ENCODE measurements around the gene UBE2V1.
A peak's percentile ranks its signal among the peaks of the same experiment; 100 is the strongest.
"Not testable (repeated sequence)": the region's sequence is repeated elsewhere in the genome, so short reads cannot be mapped to it uniquely, and the experiment has no call there.

UBE2V1 gene

GRCh38 chr20:50137702-50138101 is 24.8 kb upstream of the UBE2V1 start:
- DNase-seq (ENCODE audit: low read depth, low spot score): not testable (repeated sequence)

GRCh38 chr20:50136822-50137599 is 24.1 kb upstream of the UBE2V1 start:
- no peak for DNase-seq (ENCODE audit: low read depth, low spot score)

DNA sequence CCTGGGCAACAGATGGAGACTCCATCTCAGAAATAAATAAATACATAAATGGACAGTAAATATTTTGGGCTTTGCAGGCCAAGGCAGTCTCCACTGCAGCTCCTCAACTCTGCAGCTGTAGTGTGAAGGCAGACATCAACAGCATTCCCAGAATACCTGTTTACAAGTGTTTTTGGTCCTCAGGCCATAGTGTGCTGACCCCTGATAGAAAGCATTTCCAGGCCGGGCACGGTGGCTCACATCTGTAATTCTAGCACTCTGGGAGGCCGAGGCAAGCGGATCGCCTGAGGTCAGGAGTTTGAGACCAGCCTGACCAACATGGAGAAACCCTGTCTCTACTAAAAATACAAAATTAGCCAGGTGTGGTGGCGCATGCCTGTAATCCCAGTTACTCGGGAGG is 22.2 kb upstream of the UBE2V1 start:
- not testable (repeated sequence) for DNase-seq (ENCODE audit: low read depth, low spot score)

DNA sequence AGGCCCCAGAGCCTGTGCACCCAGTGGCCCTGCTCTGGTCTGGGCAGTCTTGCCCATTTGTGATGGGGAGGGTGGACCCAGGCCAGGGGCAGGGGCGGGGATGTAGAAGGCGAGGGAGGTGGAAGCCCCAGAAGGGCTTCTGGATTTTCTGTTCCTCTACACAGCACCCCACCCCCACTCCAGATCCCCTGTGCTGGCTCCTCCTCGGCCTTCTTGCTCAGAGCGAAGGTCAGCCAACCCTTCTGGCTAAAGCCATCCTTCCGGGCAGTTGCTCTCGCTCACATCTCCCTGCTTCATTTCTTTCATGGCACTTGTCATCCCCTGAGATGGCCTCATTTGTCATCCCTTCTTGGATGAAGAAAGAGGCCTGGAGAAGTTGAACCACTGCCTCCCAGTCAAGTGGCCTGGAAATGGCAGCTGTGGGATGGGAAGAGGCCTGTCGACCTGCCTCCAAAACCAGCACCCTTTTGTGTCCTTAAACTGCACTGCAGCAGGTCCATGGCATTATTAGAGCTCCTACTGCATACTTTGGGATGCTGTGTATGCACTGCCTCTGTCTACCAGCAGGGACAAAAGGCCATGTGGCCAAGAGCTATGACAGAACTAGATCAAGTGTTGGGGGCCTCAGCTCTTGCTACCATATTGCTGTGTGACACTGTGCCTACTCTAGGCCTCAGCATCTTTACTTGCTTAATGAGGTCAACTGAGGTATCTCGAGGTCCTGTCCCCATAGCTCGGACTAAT is 20.7 kb upstream of the UBE2V1 start:
- DNase-seq (ENCODE audit: low read depth, low spot score): no peak

DNA sequence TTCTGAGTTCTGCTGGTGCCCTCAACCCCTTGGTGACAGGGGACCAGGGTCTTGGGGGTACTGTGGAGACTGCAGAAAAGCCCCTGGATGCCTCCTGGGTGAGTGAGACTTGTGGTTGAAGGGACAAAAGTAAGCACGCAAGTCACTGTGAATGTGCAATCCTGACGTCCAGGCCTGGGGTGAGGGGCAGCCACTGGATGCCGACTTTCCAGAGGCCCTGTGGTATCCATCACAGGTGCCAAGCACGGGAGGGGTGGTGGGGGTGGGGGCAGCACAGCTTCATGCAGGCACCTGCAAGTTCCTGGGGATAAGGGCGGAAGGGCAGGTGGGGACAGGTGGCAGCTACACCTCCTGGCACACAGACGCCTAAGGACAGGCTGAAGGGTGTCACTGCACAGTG is 20.1 kb upstream of the UBE2V1 start:
- DNase-seq (ENCODE audit: low read depth, low spot score): no peak

GRCh38 chr20:50130995-50131394 is 18.0 kb upstream of the UBE2V1 start:
- DNase-seq (ENCODE audit: low read depth, low spot score): no peak

- no peak for DNase-seq (ENCODE audit: low read depth, low spot score)
These were observed 17.4 kb upstream of the UBE2V1 start for GRCh38 chr20:50130356-50130723.

GRCh38 chr20:50129662-50130355 is 16.9 kb upstream of the UBE2V1 start:
- DNase-seq (ENCODE audit: low read depth, low spot score): no peak

DNA sequence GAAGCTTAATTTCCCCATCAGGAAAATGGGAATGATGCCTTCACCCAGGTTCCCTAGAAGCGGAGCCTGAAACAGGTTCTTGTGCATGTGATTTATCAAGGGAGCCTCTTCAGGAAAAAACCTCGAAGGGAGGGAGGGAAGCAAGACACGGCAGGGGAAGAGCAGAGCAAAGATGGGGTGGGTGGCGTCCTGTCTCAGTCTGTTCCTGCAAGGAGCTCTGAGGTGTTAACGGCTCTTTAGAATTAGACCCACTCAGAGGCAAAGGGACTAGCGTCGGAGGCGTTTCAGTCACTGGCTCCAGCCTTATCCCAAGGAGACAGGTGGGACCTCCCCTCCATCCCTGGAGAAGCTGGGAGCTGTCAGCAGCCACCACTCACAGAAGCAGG is 15.6 kb upstream of the UBE2V1 start:
- no peak for DNase-seq (ENCODE audit: low read depth, low spot score)

DNA sequence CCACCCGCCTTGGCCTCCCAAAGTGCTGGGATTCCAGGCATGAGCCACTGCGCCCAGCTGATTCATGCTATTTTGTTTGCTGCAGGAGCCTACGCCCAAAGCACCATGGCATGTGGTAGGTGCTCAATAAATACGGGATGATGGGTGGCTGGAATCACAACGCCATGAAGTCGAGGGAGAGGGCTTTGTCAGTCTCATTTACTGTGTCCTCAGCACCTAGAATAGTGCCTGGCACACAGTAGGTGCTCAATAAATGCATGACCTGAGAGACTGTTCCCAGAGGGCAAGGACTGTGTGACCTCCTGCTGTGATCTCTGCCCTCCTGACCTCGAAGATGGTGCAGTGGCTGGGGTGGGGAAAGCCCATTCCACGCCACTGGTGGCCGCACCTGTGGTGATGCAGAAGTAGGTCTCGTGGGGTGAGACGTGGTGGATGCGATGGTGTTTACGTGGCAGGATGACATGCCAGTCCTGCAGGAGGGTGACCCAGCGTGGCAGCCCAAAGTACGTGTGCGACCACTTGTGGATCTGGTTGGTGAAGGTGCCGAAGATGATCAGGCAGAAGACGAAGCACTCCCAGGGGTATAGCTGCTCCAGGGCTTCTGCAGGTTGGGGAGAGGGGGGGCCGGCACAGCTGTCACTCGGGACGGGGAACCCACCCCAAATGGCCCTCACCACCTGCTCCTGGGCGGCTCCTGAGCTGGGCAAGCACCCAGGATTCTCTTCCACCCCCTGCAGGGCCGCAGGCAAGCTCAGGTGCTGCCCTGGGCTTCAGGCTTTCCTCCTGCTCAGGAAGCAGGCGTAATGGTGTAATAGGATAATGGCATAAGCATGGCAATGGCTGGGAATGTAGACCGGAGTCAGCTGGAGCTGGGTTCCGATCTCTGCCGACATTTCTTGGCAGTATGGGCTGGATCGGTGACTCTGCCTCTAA is 14.9 kb upstream of the UBE2V1 start:
- no peak for DNase-seq (ENCODE audit: low read depth, low spot score)

- DNase-seq (ENCODE audit: low read depth, low spot score): no peak
These were observed 13.7 kb upstream of the UBE2V1 start for GRCh38 chr20:50126662-50127061.

DNA sequence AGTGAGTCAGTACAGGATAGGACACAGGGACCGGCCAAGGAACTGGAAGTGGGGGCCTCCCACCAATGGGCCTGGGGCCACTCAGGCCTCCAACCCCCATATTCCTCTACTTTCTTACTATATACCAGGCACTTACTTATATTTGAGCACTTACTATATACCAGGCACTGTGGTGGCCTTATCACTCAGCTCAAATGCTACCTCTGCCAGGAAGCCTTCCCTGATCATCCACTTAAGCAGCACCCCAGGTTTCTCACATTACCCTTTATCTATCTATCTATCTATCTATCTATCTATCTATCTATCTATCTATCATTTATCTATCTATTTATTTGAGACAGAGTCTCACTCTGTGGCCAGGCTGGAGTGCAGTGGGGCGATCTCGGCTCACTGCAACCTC is 12.3 kb upstream of the UBE2V1 start:
- DNase-seq (ENCODE audit: low read depth, low spot score): no peak

DNA sequence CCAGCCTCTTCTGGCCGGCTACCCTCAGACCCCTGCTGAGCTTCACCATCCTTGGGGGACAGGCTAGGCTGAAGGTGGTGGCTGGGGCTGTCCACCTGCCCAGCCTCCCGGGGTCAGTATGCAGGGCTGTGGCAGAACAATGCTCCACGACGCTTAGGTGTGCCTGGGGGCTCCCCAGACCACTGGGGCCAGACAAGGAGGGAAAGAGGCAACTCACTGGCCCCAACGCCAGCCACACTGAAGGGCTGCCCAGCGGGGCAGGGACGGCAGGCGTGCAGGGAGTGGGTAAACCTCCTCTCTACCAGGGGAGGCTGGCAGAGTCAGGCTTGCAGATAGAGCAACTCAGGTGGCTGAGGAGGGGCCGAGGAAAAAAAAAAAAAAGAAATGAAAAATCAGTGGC is 11.5 kb upstream of the UBE2V1 start:
- no peak for DNase-seq (ENCODE audit: low read depth, low spot score)

- DNase-seq (ENCODE audit: low read depth, low spot score): no peak
These were observed 10.5 kb upstream of the UBE2V1 start for GRCh38 chr20:50123418-50123817.

- no peak for DNase-seq (ENCODE audit: low read depth, low spot score)
These were observed 9.8 kb upstream of the UBE2V1 start for GRCh38 chr20:50122763-50123162.

DNA sequence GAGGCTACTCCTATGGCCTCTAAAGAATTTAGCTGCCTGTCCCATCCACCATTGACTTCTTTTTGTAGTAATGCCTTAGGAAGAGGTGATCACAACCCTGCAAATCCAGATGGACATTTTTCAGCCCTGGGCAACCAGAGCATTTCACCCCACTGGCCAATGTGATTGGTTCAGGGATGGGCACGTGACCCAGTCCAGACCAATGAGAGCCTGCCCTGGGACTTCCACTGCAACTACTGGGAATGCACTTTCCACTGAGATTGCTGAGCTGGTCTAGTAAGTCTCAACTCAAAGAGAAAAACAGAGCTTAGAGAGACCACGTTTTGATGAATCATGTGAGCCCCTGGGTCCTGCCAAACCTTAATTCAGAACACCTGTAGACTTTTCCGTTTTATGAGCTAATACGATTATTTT is 8.9 kb upstream of the UBE2V1 start:
- no peak for DNase-seq (ENCODE audit: low read depth, low spot score)

- no peak for DNase-seq (ENCODE audit: low read depth, low spot score)
These were observed 8.2 kb upstream of the UBE2V1 start for GRCh38 chr20:50120935-50121693.

DNA sequence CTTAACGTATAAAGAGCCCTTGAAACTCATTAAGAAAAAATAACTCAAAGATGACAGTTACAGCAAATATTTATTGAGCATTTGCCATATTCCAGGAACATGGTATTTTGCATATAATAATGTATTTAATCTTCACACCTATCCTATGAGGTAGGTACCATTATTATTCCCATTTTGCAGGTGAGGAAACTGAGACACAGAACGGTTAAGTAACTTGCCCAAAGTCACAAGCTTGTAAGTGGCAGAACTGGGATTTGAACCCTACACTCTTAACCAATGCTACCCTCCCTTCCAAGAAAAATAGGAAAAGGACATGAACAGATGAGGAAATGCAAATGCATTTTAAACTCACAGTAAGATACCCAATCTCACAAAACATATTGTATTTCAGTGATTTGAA is 5.3 kb upstream of the UBE2V1 start:
- DNase-seq (ENCODE audit: low read depth, low spot score): no peak

DNA sequence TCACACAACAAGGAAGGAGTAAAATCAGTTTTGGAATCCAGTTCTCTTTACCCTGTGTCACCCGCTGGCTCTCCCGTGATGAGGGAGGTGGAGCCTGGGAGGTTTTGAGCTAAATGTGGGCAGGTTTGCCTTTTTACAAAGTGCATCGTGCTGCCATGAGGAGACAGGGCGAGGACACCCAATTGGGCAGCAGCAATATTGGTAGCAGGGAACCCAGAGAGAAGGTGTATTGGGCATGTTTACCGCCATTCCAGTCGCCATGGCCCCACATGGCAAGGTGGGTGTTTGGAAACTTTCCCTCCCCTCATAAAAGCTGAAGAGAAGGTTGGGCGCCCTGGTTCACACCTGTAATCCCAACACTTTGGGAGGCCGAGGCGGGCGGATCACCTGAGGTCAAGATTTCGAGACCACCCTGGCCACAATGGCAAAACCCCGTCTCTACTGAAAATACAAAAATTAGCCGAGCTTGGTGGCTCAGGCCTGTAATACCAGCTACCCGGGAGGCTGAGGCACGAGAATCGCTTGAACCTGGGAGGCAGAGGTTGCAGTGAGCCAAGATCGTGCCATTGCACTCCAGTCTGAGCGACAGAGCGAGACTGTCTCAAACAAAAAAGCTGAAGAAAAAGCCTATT is 3.5 kb upstream of the UBE2V1 start:
- no peak for DNase-seq (ENCODE audit: low read depth, low spot score)

- DNase-seq (ENCODE audit: low read depth, low spot score): peak; percentile 84
These were observed 2.8 kb upstream of the UBE2V1 start for GRCh38 chr20:50115591-50116367.
